Measurements from ENCODE around the gene TEX54.

TEX54 gene

DNA sequence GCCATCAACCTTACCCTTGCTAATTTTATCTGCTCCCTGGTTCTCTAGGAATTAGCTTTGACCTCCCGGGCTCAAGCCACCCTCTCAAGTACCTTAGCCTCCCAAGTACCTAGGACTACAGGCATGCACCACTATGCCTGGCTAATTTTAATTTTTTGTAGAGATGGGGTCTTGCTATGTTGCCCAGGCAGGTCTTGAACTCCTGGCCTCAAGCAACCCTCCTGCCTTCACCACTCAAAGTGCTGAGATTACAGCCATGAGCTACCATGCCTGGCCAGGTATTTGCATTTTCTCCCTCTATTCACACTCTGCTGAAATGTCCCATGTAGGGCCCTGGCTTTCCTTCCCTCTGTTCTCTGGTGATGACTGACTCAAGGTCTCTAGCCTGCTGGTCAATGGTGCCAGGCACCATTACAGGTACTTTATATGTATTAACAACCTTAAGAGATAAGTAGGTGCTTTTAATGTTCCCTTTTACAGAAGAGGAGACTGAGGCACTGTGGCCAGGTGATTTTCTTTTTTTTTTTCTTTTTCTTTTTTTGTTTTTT is 15.2 kb upstream of the TEX54 start:
- TF ChIP-seq TAF1 (IDR thresholded peaks at IDR 0.05; ENCODE audit: borderline replicate concordance, insufficient read depth, low read length) (no peak), POLR2AphosphoS5 (IDR thresholded peaks at IDR 0.05; ENCODE audit: low read depth, low read length) (no peak), SIN3A (IDR thresholded peaks at IDR 0.05; ENCODE audit: borderline replicate concordance, insufficient read depth, low read length) (no peak), FOXP2 (optimal IDR thresholded peaks at IDR 0.05; ENCODE audit: borderline replicate concordance, extremely low read depth, extremely low read length, insufficient read depth) (no peak)
- TF ChIP-seq, protein P1, sequence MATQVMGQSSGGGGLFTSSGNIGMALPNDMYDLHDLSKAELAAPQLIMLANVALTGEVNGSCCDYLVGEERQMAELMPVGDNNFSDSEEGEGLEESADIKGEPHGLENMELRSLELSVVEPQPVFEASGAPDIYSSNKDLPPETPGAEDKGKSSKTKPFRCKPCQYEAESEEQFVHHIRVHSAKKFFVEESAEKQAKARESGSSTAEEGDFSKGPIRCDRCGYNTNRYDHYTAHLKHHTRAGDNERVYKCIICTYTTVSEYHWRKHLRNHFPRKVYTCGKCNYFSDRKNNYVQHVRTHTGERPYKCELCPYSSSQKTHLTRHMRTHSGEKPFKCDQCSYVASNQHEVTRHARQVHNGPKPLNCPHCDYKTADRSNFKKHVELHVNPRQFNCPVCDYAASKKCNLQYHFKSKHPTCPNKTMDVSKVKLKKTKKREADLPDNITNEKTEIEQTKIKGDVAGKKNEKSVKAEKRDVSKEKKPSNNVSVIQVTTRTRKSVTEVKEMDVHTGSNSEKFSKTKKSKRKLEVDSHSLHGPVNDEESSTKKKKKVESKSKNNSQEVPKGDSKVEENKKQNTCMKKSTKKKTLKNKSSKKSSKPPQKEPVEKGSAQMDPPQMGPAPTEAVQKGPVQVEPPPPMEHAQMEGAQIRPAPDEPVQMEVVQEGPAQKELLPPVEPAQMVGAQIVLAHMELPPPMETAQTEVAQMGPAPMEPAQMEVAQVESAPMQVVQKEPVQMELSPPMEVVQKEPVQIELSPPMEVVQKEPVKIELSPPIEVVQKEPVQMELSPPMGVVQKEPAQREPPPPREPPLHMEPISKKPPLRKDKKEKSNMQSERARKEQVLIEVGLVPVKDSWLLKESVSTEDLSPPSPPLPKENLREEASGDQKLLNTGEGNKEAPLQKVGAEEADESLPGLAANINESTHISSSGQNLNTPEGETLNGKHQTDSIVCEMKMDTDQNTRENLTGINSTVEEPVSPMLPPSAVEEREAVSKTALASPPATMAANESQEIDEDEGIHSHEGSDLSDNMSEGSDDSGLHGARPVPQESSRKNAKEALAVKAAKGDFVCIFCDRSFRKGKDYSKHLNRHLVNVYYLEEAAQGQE (IDR thresholded peaks at IDR 0.05; ENCODE audit: insufficient read depth in 1 of 2, low read depth in 2 of 2, low read length in 2 of 2) = no peak

DNA sequence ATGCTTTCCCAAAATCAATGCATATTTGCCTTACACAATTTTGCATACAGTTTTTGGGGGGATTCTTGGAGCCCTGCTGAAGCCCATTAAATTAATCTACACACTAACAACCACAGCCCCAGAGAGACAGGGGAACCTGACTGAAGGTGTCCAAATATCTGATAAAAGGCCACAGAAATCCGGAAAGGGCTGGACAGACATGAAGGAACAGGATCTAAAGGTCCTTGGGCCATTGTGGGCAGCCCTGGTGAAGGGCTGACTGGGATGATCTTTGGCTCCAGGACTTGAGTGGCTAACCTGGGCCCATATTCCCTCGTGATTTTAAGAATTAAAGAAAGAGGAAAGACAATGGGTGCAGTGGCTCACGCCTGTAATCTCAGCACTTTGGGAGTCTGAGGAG is 13.5 kb upstream of the TEX54 start:
- TF ChIP-seq TAF1 (IDR thresholded peaks at IDR 0.05; ENCODE audit: borderline replicate concordance, insufficient read depth, low read length) = no peak
- no peak for TF ChIP-seq SIN3A (IDR thresholded peaks at IDR 0.05; ENCODE audit: borderline replicate concordance, insufficient read depth, low read length)
- no peak for TF ChIP-seq FOXP2 (optimal IDR thresholded peaks at IDR 0.05; ENCODE audit: borderline replicate concordance, extremely low read depth, extremely low read length, insufficient read depth)
- TF ChIP-seq, protein P1 (IDR thresholded peaks at IDR 0.05; ENCODE audit: insufficient read depth in 1 of 2, low read depth in 2 of 2, low read length in 2 of 2) = no peak
- no peak for TF ChIP-seq POLR2AphosphoS5 (IDR thresholded peaks at IDR 0.05; ENCODE audit: low read depth, low read length)

- no peak for TF ChIP-seq SIN3A (IDR thresholded peaks at IDR 0.05; ENCODE audit: borderline replicate concordance, insufficient read depth, low read length)
- TF ChIP-seq TAF1 (IDR thresholded peaks at IDR 0.05; ENCODE audit: borderline replicate concordance, insufficient read depth, low read length) = no peak
- TF ChIP-seq FOXP2 (optimal IDR thresholded peaks at IDR 0.05; ENCODE audit: borderline replicate concordance, extremely low read depth, extremely low read length, insufficient read depth) = no peak
- TF ChIP-seq, protein P1 (IDR thresholded peaks at IDR 0.05; ENCODE audit: insufficient read depth in 1 of 2, low read depth in 2 of 2, low read length in 2 of 2) = no peak
- no peak for TF ChIP-seq POLR2AphosphoS5 (IDR thresholded peaks at IDR 0.05; ENCODE audit: low read depth, low read length)
These were observed 11.5 kb upstream of the TEX54 start for GRCh38 chr11:62844154-62844553.

DNA sequence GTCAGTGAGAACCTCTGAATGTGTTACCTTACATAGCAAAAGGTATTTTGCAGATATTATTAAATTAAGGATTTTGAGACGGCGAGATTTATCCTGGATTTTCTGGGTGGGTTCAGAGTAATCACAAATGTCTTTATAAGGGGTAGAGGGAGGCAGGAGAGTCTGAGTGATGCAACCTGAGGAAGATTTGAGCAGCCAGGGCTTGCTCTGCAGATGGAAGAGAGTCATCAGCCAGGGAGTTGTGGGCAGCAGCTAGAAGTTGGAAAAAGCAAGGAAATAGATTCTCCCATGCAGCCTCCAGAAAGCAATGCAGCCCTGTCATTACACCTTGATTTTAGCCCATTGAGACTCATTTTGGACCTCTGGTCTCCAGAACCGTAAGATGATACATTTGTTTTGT is 10.8 kb upstream of the TEX54 start:
- no peak for TF ChIP-seq TAF1 (IDR thresholded peaks at IDR 0.05; ENCODE audit: borderline replicate concordance, insufficient read depth, low read length)
- no peak for TF ChIP-seq POLR2AphosphoS5 (IDR thresholded peaks at IDR 0.05; ENCODE audit: low read depth, low read length)
- TF ChIP-seq FOXP2 (optimal IDR thresholded peaks at IDR 0.05; ENCODE audit: borderline replicate concordance, extremely low read depth, extremely low read length, insufficient read depth) = no peak
- no peak for TF ChIP-seq SIN3A (IDR thresholded peaks at IDR 0.05; ENCODE audit: borderline replicate concordance, insufficient read depth, low read length)
- TF ChIP-seq, protein P1 (IDR thresholded peaks at IDR 0.05; ENCODE audit: insufficient read depth in 1 of 2, low read depth in 2 of 2, low read length in 2 of 2) = no peak

All from PFSK-1 (cell line).